Uterus (tissue), 2 donors: ENCODE measurements around the gene GLI2.

ENCODE experiments used
- POLR2A ChIP-seq, 2 donors: fragments of 450-650 bp; IDR thresholded peaks; one replicate each; pipeline ENCODE4 v1.6.1; 2016; ENCODE audit warnings: antibody characterized with exemption in 2 of 2, mild to moderate bottlenecking in 1 of 2, moderate library complexity in 1 of 2
- TF ChIP-seq, protein P1 (sequence below), 4 experiments: fragments of 200-600 bp in 2 of 4; fragments of 450-650 bp in 2 of 4; sonication (generic) in 2 of 4; IDR thresholded peaks; one replicate each; pipeline ENCODE4 v1.5.1; 2016 to 2019; ENCODE audit warnings: antibody characterized with exemption in 4 of 4, mild to moderate bottlenecking in 2 of 4, moderate library complexity in 1 of 4

DNA sequence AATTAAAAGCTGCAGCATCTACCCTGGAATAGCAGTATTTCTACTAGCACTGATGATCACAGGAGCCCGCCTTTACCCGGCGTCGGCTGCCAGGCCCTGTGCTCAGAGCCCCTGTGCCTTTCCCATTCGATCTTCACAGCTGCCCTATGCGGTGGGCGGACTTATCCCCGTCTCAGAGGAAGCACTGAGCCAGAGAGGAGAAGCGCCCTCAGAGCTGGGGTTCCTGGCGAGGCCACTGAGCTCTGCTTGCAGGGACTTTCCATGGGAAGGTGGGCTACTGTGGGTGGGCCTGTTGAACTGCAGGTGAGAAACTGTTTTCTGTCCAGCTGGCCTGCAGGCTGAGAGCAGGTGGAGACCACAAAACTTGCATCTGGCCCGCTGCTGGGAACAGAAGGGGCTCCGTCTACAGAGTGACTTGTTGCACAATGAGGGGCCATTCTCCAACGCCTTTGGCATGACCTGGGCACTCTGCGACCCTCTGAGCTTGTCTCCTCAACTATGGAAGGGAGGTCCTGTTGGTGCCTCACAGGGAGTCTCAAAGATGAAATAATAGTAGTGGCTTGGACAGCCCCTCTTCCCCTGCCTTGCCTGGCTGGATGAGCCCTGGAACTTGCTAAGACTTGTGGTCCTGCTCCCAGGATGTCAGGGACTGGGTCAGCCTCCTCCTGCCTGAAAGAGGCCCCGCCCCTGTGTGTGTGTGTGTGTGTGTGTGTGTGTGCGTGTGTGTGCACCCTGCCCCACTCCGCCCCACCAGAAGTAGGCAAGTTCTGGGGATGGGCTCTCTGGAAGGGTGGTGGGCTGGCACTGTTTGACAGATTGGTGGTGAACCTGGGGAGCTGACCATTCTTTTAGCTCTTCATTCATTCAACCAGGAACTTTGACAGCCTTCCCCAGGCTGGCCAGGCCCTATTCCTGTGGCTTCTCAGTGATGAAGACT, 32.7 kb downstream of the GLI2 start:
- TF ChIP-seq, protein P1, sequence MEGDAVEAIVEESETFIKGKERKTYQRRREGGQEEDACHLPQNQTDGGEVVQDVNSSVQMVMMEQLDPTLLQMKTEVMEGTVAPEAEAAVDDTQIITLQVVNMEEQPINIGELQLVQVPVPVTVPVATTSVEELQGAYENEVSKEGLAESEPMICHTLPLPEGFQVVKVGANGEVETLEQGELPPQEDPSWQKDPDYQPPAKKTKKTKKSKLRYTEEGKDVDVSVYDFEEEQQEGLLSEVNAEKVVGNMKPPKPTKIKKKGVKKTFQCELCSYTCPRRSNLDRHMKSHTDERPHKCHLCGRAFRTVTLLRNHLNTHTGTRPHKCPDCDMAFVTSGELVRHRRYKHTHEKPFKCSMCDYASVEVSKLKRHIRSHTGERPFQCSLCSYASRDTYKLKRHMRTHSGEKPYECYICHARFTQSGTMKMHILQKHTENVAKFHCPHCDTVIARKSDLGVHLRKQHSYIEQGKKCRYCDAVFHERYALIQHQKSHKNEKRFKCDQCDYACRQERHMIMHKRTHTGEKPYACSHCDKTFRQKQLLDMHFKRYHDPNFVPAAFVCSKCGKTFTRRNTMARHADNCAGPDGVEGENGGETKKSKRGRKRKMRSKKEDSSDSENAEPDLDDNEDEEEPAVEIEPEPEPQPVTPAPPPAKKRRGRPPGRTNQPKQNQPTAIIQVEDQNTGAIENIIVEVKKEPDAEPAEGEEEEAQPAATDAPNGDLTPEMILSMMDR (IDR thresholded peaks at IDR 0.05): no peak
- TF ChIP-seq POLR2A (IDR thresholded peaks at IDR 0.05): no peak
